Type B pancreatic cell (in vitro differentiated cells): ENCODE data around the gene PDE4A. TPM values are rescaled to one million over a fixed set of nuclear protein-coding genes. Genes with fewer than 3 reads are reported as not detected.

ENCODE experiments used
- DNase-seq: peaks from one replicate; pipeline ENCODE4 v3.0.0; 2021; ENCODE audit warnings: mixed read lengths; ENCODE audit not compliant: unreplicated experiment; ENCODE audit errors: extremely low spot score
- H3K27ac Mint-ChIP-seq: 2 replicates; pipeline ENCODE4 v1.8.0; 2021; ENCODE audit warnings: mild to moderate bottlenecking, mixed read lengths
- H3K27me3 Mint-ChIP-seq: 2 replicates; pipeline ENCODE4 v1.8.0; 2021; ENCODE audit warnings: mixed read lengths
- H3K36me3 Mint-ChIP-seq: 2 replicates; pipeline ENCODE4 v1.8.0; 2021; ENCODE audit warnings: mixed read lengths
- H3K4me1 Mint-ChIP-seq: one replicate; pipeline ENCODE4 v1.8.0; 2021; ENCODE audit warnings: mixed read lengths; ENCODE audit not compliant: unreplicated experiment
- H3K4me3 Mint-ChIP-seq: 2 replicates; pipeline ENCODE4 v1.8.0; 2021; ENCODE audit warnings: mild to moderate bottlenecking, mixed read lengths
- H3K9me3 Mint-ChIP-seq: 2 replicates; pipeline ENCODE4 v1.8.0; 2021; ENCODE audit warnings: mixed read lengths
- CTCF ChIP-seq: fragments of 200-600 bp; sonication (generic); conservative IDR thresholded peaks from 2 replicates; pipeline ENCODE4 v1.5.0; 2021; ENCODE audit warnings: antibody characterized with exemption, mild to moderate bottlenecking
- total RNA-seq: library from RNA; stranded (reverse); gene quantifications from 2 replicates; pipeline ENCODE4 v1.2.1, GENCODE V29; 2021; ENCODE audit warnings: low replicate concordance

Gene PDE4A
- total RNA-seq, 1 donor from 2014 or later, result 1.6 TPM

- Mint-ChIP-seq H3K27ac (peak within 1 kb of the TSS; percentile 92), H3K4me3 (peak within 1 kb of the TSS; percentile 94), H3K4me1 (peaks cover 17% of the 10 kb centered on the region), H3K27me3 (no peaks in the 10 kb centered on the region), H3K9me3 (peaks cover 4% of the 10 kb centered on the region), H3K36me3 (peaks cover 4% of the 10 kb centered on the region)
- TF ChIP-seq CTCF, result no peak
- peak; percentile 76 for DNase-seq
Observed at GRCh38 chr19:10503002-10503789, 82.9 kb downstream of the PDE4A start, which contains the start of gene KEAP1. TSS of gene KEAP1 (minus strand) at chr19:10503356. CDS start at chr19:10500033, 3,323 bp downstream.

GRCh38 chr19:10505583-10506229 lies 85.4 kb downstream of the PDE4A start:
- Mint-ChIP-seq H3K4me3 (peak overlapping the region; percentile 80), H3K27ac (peak overlapping the region; percentile 49), H3K4me1 (peaks cover 15% of the 10 kb centered on the region), H3K27me3 (no peaks in the 10 kb centered on the region), H3K9me3 (peaks cover 4% of the 10 kb centered on the region), H3K36me3 (no peaks in the 10 kb centered on the region)
- peak; percentile 83 for TF ChIP-seq CTCF
- DNase-seq, result peak; percentile 77

- Mint-ChIP-seq H3K27ac (no peak overlapping the region), H3K4me1 (peaks cover 9% of the 10 kb centered on the region), H3K4me3 (no peak overlapping the region), H3K36me3 (no peaks in the 10 kb centered on the region), H3K9me3 (peaks cover 4% of the 10 kb centered on the region), H3K27me3 (peaks cover 2% of the 10 kb centered on the region)
- no peak for DNase-seq
- no peak for TF ChIP-seq CTCF
Observed at GRCh38 chr19:10508036-10508435, 87.7 kb downstream of the PDE4A start.

GRCh38 chr19:10508707-10509106 lies 88.4 kb downstream of the PDE4A start:
- Mint-ChIP-seq H3K27ac (no peak overlapping the region), H3K9me3 (peaks cover 4% of the 10 kb centered on the region), H3K27me3 (peaks cover 8% of the 10 kb centered on the region), H3K4me3 (no peak overlapping the region), H3K36me3 (no peaks in the 10 kb centered on the region), H3K4me1 (peaks cover 9% of the 10 kb centered on the region)
- no peak for DNase-seq
- TF ChIP-seq CTCF, result no peak

GRCh38 chr19:10510301-10510802 lies 90.0 kb downstream of the PDE4A start:
- peaks cover 16% of the 10 kb centered on the region for H3K27me3 Mint-ChIP-seq
- peak; percentile 86 for TF ChIP-seq CTCF
- DNase-seq, result peak; percentile 77
- no peak overlapping the region for H3K27ac Mint-ChIP-seq
- peaks cover 4% of the 10 kb centered on the region for H3K9me3 Mint-ChIP-seq
- H3K4me1 Mint-ChIP-seq, result peaks cover 9% of the 10 kb centered on the region
- H3K36me3 Mint-ChIP-seq, result no peaks in the 10 kb centered on the region
- no peak overlapping the region for H3K4me3 Mint-ChIP-seq
